ENCODE measurements around the gene FLII.
A peak's percentile ranks its signal among the peaks of the same experiment; 100 is the strongest.
"Not testable (repeated sequence)": the region's sequence is repeated elsewhere in the genome, so short reads cannot be mapped to it uniquely, and the experiment has no call there.

The FLII gene

DNA sequence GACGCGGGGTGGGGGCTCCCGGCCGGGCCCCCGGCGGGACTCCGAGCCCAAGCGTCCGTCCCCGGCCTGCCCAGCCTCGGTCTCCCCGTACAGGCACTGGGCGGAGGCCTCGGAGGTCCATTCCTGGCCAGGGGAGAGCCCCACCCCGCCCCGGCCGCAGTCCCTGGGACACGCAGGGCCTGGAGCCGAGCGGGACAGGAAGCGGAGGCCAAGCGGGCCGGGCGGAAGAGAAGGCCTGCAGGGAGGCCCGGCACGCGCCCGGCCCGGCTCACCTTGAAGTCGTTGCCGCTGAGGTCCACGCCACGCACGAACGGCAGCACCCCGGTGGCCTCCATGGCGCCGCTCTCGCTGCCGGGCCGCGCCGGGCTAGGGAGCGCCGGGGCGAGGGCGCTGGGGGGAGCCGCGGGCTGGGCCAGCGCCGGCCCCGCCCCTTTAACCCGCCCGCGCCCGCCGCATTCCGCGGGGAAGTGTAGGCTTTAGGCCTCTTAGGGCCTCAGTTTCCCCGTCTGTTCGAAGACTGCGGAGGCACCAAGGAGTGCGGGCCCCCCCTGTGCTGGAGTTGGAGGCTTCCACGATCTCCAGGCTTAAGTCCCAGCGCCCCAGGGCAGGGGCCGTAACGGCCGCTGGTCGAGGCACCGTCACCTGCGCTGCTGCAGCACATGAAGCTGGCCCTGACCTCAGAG is at the start of gene FLII:
FLII (minus strand) TSS at position 383 of the 683 bp plus-strand sequence; CDS start at position 335, 48 bp downstream.
- peak; percentile 70 to 71 for DNase-seq

DNA sequence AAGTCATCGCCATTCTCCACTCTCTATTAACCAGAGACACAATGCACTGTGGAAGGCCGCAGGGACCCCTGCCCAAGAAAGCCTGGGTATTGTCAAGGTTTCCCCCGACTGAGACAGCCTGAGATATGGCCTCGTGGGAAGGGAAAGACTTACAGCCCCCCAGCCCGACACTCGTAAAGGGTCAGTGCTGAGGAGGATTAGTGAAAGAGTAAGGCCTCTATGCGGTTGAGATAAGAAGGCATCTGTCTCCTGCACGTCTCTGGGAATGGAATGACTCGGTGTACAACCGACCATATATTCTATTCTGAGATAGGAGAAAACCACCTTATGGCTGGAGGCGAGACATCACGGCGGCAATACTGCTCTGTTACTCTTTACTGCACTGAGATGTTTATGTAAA is 44.7 kb upstream of the FLII start:
- DNase-seq = not testable (repeated sequence)

DNA sequence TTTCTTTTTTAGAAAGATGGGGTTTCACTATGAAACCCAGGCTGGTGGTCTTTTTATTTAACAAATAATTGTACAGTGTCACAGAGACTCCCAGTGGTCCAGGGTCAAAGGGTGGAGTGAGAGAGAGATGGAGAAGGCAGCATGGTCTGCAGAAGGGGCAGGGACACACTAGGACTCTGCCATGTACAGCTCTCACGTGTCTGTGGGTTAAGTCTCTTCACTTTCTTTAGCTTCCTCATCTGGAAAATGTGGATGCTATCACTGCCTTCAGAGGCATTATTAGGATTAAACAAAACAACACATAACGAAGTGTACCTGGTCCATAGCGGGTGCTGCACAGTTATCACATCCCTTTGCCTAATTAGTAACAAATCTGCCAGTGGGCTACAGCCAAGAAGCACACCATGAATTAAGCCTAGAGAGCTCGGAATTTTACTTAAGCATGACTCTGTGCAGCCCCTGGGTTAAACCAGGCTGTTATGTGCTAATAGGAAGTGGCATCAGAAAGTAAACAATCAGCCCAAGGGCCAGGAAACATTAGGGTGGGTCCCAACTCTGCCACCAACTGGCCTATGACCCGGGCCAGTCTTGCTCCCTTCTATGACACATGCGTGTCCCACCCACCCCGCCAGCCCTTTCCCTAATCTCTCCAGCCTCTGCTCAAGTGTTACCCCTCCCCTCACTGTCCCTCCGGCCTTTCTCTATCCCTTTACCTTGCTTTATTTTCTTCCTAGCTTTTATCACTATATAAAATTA is 42.4 kb upstream of the FLII start:
- DNase-seq = no peak

DNA sequence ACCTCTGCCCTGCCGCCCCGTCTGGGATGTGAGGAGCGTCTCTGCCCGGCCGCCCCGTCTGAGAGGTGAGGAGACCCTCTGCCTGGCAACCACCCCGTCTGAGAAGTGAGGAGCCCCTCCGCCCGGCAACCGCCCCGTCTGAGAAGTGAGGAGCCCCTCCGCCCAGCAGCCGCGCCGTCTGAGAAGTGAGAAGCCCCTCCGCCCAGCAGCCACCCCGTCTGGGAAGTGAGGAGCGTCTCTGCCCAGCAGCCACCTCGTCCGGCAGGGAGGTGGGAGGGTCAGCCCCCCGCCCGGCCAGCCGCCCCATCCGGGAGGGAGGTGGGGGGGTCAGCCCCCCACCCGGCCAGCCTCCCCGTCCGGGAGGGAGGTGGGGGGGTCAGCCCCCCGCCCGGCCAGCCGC is 39.5 kb upstream of the FLII start:
- DNase-seq = not testable (repeated sequence)

DNA sequence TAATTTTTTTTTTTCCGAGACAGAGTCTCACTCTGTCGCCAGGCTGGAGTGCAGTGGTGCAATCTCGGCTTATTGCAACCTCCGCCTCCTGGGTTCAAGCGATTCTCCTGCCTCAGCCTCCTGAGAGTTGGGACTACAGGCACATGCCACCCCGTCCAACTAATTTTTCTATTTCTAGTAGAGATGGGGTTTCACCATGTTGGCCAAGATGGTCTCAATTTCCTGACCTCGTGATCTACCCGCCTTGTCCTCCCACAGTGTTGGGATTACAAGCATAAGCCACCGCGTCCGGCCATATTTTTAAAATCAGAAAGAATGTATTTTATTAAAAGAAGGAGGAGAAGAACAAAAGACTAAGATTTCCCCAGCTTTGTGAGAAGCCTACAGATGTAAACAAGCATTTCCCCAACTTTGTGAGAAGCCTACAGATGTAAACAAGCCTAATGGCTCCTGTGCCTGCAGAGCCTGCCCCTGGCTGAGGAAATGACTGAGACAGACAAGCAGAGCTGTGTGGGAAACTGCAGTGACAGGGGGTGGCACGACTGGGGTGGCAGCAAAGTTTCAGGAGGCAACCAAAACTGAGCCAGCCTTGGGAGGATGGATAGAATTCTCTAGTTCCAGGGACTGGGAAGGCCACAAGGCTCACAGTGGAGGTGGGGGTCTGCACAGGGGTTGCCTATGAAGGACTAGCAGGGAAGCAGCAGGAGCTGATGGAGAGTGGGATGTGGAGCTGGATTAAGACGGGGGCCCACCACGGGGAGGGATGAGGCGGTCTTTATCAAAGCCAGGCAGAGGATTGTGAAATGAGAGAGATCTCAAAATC is 33.4 kb upstream of the FLII start:
- no peak for DNase-seq

DNA sequence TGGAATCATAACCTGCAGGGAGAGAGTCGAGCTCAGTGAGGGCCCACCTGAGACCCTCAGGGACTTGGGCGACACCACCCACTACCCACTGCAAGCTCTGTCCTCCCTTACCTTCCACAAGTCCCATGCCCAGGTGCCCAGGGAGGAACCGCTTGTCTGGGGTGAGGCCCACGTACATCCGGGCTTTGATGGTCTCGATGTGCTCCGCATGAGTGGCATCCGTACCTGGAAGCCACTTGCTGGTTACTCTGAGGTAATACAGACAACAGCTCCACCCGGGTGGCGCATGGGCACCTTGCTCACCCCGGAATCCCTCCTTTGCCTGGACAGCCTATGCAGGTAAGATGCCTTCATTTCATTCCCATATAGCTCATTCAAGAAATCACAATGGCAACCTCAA is 26.8 kb upstream of the FLII start:
- DNase-seq = no peak

DNA sequence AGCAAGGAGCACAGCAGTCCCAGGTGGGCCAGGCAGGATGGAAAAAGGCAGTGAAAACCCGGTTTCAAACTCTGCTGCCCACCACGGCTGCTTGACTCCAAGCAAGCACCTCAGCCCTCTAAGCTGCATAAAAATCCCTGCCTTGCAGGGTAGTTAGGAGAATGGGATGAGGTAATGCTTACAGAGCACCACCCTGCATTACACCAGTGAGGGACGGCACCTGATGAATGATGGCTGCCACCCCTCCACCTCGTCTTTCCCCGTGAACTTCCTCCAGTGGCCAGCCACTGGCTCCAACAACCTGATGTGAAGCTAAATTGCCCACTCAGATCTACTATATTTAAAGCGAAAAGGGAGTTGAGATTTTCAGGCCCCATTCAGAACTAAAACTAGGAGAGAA is 23.2 kb upstream of the FLII start:
- DNase-seq = no peak

DNA sequence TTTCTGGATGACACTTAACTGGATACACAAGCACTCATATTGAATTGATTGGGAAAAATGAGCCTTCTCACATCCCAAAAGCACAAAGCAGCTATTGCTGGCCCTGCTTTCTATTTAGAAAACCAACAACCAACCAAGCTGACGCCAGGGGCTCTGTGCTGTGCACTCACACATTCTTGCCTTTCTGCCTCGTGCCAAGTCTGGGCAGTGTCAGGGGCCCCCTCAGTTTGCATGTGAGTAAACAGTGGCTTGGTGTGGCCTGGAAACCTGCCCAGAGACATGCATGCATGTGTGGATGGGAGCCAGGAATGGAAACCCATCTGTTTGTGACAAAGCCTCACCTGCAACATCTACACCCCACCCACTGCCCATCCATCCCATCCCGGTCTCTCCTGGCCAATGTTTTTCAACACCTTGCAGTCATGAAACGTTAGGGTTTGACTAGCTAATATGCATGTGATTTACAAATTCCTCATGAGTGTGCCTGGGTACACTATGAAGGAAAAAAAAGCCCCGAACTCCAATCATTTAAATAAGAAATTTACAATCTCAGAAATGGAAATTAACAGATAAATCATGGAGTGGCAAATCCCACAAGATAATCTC is 22.3 kb upstream of the FLII start:
- DNase-seq = no peak

DNA sequence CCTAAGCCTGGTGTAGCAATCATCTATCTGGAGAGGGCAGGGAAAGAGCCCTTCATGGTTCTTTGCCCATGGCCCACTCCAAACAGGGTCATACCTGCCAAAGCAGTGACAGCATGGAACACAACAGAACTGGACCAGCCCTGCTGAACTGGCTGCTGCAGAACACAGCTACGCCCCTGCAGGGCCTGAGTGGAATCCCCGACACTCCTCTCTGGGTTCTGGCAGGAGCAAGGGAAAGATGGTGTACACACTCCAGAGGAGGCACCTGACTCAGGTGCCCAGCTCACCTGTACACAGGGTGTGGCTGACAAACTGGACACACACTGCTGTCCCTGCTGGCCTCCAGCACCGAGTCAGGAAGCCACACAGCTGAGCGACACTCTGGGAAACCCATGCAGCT is 21.7 kb upstream of the FLII start:
- no peak for DNase-seq

DNA sequence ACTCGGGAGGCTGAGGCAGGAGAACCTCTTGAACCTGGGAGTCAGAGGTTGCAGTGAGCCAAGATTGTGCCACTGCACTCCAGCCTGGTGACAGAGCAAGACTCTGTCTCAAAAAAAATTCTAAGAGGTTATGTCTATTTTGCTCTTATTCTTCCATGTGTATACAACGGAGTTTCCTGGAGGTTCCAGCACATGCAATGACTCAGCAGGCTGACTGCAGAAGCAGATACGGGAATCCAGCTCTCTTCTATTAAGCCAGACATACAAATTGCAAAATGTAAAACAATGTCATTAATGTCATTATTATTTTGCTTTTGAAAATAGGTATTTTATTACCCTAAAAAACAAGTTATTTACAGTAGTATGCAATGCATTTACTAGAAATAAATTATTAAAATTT is 20.3 kb upstream of the FLII start:
- no peak for DNase-seq

DNA sequence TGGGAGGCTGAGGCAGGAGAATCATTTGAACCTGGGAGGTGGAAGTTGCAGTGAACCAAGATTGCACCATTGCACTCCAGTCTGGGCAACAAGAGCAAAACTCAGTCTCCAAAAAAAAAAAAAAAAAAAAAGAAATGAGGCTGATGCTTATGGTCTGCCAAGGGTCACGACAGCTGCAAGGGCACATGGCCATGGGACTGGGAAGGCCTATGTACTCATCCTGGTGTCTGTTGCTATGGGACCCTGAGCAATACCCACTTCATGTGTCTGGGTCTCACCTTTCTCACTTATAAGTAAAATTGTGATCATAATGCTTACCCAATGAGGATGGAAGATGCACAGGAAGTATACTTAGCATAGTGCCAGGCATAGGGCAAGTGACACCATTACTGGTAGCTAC is 18.5 kb upstream of the FLII start:
- no peak for DNase-seq

DNA sequence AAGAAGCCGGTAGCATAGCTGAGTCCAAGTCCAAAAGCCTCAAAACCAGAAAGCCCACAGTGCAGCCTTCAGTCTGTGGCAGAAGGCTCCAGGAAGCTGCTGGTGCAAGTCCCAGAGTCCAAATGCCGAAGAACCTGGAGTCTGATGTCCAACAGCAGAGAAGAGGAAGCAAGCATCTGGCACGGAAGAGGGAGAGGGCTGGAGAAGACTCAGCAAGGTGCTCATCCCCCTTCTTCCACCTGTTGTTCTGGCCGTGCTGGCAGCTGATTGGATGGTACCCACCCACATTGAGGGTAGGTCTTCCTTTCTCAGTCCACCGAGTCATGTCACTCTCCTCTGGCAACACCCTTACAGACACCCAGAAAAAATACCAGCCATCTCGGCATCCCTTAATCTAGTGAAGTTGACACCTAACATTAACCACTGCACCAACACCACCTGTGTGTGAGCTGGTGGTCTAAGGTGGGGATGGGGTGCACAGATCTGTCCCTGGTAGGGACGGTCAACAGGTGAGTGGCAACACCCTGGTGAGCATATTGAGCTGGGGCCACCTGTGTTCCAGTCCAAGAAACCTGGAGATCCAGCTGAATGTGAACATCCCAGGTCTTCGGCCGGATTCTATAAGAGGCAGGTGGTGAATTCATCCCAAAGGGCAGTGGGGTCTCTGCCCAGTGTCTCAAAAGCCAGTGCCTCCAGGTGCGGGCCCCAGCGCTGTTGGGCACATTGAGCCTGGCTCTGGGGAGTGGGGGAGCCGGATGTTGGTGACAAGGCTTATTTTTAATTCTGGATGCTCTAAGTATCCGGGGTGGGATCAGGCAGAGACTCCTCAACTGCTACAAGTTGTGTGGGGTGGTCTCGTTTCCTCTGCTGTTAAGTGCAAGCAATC is 11.8 kb upstream of the FLII start:
- DNase-seq = no peak

DNA sequence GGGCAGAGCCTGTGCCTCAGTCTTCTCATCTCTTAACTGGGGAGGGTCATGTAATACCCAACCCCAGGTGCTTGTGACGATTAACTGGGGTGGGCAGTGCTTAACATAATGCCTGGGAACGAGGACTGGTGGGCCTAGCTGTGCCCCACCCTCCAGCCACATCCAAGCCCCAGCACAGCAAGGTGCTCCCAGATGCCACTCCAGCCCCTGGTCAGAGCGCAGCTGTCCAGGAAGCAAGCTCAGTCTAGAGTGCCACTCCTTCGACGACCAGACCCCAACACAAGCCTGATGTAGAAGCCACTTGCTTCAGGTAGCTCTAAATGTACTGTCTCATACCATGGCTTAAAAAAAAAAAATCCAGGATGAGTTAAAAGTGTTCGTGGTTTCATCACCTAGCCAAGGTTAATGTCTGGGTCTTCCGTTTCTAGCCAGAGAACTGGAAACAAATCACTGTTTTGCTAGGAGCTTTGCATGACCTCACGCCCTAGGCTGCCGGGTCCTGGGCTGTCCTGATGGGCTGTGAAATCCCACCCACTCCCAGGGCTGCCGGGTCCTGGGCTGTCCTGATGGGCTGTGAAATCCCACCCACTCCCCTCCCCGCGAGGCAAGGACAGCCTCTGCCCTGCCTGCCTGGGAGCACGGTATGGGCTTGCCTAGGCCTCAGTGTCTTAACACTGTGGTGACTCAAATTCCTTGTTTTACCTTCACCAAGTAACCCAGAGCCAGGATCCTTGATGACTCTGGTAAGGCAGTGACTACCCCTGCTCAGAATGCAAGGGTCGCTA is 9.6 kb upstream of the FLII start:
- no peak for DNase-seq

DNA sequence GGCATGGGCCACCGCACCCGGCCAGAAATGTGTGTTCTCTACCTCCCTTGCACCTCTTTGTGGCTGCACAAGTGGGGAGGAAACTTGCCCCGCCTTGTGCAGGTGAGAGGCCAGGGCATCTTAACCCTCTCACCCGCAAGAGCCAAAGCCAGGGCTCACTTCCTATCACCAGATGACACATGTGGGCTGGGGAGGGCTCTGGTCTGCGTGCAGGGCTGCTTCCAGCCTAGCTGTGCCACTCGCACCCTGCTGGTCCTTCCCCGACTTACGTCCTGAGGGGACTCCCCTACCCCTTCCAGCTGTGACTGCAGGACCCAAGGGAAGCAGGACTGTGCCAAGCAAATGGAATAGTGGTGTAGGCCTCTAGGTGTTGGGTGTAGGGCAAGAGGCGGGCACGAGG is 8.8 kb upstream of the FLII start:
- DNase-seq = no peak

DNA sequence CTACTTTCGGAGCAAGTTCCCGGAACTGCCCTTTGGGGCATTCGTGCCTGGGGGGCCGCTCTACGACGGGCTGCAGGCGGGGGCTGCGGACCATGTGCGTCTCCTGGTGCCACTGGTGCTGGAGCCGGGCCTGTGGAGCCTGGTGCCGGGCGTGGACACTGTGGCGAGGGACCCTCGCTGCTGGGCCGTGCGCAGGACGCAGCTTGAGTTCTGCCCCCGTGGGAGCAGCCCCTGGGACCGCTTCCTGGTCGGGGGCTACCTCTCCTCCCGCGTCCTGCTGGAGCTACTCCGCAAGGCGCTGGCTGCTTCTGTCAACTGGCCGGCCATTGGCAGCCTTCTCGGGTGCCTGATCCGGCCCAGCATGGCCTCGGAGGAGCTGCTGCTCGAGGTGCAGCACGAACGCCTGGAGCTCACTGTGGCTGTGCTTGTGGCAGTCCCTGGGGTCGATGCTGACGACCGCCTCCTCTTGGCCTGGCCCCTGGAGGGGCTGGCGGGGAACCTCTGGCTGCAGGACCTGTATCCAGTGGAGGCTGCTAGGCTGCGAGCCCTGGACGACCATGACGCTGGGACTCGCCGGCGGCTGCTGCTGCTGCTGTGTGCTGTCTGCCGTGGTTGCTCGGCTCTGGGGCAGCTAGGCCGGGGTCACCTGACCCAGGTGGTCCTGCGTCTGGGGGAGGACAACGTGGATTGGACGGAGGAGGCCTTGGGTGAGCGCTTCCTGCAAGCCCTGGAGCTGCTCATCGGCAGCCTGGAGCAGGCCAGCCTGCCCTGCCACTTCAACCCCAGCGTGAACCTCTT is 5.5 kb upstream of the FLII start:
- no peak for DNase-seq

DNA sequence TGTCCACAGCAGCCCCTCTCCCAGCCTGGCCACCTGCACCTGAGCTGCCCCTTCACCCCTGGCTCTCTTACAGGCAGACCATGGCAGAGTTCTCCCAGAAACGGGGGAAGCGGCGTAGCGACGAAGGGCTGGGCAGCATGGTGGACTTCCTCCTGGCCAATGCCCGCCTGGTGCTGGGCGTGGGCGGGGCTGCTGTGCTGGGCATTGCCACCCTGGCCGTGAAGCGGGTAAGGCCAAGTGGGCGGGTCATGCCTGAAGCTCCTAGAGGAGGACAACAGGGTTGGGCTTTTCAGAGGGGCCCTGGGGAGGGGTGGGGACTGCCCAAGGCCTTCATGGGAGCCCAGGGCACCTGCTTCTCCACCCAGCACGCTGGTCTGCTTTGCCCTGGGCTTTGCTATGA is 4.1 kb upstream of the FLII start:
- no peak for DNase-seq

DNA sequence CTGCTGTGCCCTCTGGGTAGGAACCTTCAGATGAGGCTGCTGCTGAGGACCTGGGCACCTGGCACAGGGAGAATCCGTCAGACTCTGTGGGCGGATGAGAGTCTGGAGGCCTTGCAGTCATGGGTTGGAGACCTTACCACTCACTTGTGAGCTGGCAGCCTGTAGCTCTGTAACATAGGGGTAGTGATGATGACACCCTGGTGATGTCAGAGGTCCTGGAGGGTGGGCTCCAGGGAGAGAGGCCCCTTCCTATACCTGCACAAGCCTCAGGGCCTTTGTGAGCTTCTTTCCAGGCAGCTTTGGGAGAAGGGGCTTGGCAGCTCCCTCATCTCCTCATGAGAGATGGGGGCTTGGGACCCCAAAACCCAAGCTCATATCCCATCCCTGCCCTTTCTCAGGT is 3.6 kb upstream of the FLII start:
- no peak for DNase-seq

DNA sequence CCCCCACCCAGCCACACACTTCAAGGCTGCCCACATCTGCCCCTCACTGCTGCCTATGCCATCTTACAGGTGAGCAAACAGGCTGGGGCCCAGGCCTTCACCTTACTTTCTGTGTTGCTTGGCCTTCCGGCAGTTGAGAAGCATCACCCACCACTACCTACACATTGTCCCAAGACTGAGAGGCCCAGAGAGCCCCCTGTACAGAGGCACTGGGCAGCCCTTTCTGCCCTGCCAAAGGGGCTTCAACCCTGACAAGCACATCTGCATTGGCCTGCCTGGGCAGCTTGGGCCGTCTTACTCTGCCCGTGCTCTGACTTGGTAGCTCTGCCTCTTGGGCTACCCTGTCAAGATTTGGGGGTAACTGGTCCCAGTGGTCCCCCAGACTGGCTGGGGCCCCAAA is 3.1 kb upstream of the FLII start:
- no peak for DNase-seq

DNA sequence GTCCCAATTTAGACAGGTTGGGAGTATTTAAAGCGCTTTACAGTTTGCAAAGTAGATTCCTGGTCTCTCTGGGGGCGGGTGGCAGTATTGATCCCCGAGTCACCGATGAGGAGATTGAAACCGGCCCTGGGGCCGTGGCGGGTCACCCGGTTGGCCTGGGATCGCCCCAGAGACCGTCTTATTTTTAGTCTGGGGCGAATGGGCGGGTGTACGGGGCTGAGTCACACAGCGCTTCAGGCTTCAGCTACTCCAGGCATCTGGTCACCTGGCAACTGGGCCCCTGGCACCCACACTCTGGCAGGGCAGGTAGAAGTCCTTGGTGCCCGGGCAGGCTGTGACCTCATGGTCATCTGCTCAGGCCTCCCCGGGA is 2.6 kb upstream of the FLII start:
- peak; percentile 43 to 47 for DNase-seq

DNA sequence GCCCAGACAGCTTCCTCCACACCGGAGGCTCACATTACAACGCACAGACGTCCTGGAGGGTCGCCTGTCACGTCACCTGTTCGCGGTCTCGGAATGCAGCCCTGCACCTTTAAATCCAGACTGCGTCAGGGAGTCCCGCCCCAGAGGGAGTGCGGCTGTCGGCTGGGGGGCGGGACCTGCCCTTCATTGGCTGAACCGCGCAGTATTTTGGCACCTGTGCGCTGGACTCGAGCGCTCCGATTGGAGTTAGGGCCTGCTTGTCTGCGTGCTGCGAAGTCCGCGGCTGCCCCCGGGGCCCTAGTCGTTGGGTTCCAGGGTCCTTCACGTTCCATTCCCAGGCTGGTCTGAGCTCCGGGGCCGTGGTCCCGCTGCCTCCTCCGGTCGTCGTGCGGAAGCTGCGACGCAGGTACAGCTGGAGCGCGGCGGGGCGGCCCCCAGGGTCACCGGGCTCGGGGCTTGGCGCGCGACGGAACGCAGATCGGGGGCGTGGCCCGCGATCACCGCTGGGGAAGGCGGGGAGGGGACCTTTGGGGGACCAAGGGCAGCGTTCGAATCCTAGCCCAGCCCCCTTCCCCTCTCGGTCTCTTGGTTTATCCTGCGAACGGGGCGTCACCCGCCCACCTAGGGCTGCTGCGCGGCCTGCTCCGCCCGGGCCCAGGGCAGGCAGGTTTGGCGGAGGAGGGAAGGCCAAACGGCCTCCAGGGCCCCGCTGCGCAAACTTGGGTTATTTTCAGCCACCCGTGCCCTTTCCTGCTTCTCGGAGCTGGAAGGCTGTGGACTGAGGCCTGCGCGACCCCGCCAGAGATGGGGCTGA is 2.0 kb upstream of the FLII start, which contains the start of gene MIEF2:
MIEF2 (plus strand) TSS at position 331 of the 814 bp plus-strand sequence. CDS start 2,059 bp downstream, outside the sequence.
- DNase-seq = peak; percentile 93 to 94
